Measurements from ENCODE around the gene WDR45B.

The WDR45B gene

DNA sequence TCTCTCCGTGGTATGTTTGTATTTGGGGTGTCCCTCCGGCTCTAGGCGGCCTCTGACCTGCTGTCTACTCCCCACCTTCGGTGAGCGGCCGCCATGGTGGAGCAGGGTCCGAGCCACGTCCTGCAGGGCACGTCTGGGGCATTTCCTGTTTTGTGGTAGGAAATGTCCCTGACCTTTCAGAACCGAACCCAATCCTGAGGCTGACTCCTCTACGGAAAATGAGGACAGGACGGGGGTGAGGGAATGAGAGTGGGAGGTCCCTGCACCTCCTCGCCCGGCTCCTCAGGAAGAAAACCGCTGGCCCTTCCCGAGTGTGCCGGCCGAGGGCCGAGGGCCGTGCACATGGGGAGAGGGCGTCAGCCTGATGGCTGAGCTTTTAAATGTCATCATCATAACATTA is 45.8 kb downstream of the WDR45B start:
- H3K27ac ChIP-seq (ENCODE audit: low read length), result no peak overlapping the region
- H3K4me1 ChIP-seq (ENCODE audit: insufficient read depth, low read length), result no peaks in the 10 kb centered on the region
- H3K27me3 ChIP-seq (ENCODE audit: insufficient read depth, low read length), result no peaks in the 10 kb centered on the region
- H3K36me3 ChIP-seq (ENCODE audit: insufficient read depth, low read depth, low read length), result peaks cover 72% of the 10 kb centered on the region
- no peak overlapping the region for H3K9ac ChIP-seq (ENCODE audit: low read depth, low read length)
- H3K9me3 ChIP-seq (ENCODE audit: insufficient read depth, low read depth, low read length), result no peaks in the 10 kb centered on the region
- H3K4me3 ChIP-seq (ENCODE audit: low read length), result no peak overlapping the region

DNA sequence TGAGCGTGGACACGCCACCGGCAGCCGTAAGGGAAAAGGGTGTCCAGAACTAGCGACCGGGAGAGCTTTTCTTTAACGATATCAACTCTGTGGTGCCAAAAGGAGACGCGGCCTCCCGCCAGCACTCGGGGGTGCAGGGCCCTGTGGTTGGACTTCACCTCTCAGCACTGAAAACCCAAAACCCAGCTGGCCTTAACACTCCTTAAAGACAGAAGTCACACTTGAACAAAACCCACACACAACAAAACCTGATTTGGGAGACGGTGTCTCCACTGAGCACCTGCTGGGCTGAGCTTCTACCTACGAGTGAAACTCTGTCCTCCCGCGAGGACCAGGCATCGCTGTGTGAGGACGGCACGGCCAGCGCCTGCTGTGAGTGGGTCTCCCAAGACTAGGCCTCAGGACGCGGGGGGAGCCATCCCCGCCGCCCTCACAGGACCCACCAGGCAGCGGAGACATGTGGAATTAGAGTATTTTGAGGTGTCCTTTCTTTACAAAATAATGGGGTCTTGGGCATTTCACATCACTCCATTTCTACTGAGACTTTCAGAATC is 46.7 kb downstream of the WDR45B start:
- Histone ChIP-seq H3K9me3 (ENCODE audit: insufficient read depth, low read depth, low read length) (no peaks in the 10 kb centered on the region), H3K36me3 (ENCODE audit: insufficient read depth, low read depth, low read length) (peaks cover 77% of the 10 kb centered on the region)

DNA sequence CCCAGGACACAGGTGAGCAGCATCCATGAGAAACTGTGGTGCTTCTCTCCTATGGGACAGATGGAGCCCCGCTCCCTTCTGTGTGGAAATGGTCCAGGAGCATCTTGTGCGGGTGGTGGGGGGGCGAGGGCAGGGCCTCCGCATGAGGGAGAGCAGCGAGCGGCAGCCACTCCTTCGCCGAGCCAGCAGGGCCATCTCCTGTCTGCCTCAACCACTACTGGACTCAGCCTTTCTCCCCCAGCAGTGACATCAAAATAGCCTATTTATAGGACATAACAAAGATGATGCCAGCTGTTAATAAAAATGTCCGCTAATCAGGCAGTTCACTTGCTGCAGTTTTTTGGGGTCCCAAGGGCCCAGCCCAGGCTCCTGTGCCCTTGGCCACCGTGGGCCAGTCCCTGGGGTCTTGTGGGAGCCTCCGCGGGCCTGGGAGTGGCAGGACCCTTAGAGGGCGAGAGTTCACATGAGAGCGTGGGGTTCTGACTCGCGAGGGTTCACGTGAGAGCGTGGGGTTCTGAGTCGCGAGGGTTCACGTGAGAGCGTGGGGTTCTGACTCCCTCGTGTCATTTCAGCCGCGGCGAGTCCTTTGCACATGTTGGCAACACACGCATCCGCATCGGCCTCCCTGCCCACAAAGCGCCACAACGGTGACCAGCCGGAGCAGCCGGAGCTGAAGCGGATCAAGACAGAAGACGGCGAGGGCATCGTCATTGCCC is 47.4 kb downstream of the WDR45B start:
- H3K27me3 ChIP-seq (ENCODE audit: insufficient read depth, low read length), result no peaks in the 10 kb centered on the region
- H3K36me3 ChIP-seq (ENCODE audit: insufficient read depth, low read depth, low read length), result peaks cover 77% of the 10 kb centered on the region
- H3K9ac ChIP-seq (ENCODE audit: low read depth, low read length), result no peak overlapping the region
- no peaks in the 10 kb centered on the region for H3K9me3 ChIP-seq (ENCODE audit: insufficient read depth, low read depth, low read length)
- no peak overlapping the region for H3K27ac ChIP-seq (ENCODE audit: low read length)
- H3K4me1 ChIP-seq (ENCODE audit: insufficient read depth, low read length), result no peaks in the 10 kb centered on the region
- no peak overlapping the region for H3K4me3 ChIP-seq (ENCODE audit: low read length)

More for the DNA sequence above, 46.7 kb downstream of the WDR45B start:
- Histone ChIP-seq H3K4me1 (ENCODE audit: insufficient read depth, low read length) (no peaks in the 10 kb centered on the region), H3K27me3 (ENCODE audit: insufficient read depth, low read length) (no peaks in the 10 kb centered on the region), H3K4me3 (ENCODE audit: low read length) (no peak overlapping the region), H3K27ac (ENCODE audit: low read length) (no peak overlapping the region), H3K9ac (ENCODE audit: low read depth, low read length) (no peak overlapping the region)

DNA sequence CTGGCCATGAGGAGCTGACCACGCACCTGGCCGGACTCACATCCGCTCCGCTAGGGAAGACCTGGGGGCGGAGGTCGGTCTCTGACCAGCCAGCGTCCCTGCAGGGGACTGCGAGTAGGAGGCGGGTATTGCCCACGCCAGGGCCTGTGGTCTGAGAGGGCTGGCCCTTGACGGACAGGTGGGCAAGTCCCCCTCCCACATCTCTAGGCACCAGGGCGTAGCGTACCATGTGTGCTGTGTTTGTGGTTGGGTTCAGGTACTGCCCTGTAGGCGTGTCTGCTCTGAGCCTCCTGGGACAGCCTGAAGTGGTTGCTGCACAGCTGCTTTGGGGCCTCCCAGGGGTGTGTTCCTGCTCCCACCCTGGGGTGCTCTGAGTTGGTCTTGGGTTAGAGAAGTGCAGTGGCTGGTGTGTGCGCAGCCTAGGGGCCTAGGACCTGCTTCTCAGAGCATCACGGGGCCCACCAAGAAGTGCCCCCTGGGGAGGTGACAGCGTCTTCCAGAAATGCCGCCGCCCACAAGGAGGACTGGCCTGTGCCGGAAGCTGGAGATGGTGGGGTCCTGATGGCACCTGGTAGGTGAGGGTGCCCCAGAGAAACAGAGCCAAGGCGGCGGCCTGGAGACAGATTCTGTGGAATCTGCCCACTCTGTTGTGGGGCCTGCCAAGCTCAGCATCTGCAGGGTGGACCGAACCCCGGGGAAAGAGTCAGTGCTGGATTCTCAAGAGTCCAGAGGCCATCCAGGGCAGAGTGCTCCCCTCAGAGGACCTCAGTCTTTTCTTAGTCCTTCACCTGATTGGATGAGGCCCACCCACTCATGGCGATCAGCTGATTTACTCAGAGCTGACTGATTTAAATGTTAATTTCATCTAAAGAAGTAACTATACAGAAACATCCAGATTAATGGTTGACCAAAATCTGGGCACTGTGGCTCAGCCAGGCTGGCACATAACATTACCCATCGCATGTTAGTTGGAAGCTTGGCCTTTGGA is 48.3 kb downstream of the WDR45B start:
- H3K27ac ChIP-seq (ENCODE audit: low read length), result no peak overlapping the region
- H3K9me3 ChIP-seq (ENCODE audit: insufficient read depth, low read depth, low read length), result no peaks in the 10 kb centered on the region
- no peak overlapping the region for H3K4me3 ChIP-seq (ENCODE audit: low read length)
- H3K36me3 ChIP-seq (ENCODE audit: insufficient read depth, low read depth, low read length), result peaks cover 77% of the 10 kb centered on the region
- no peak overlapping the region for H3K9ac ChIP-seq (ENCODE audit: low read depth, low read length)
- no peaks in the 10 kb centered on the region for H3K4me1 ChIP-seq (ENCODE audit: insufficient read depth, low read length)
- no peaks in the 10 kb centered on the region for H3K27me3 ChIP-seq (ENCODE audit: insufficient read depth, low read length)

DNA sequence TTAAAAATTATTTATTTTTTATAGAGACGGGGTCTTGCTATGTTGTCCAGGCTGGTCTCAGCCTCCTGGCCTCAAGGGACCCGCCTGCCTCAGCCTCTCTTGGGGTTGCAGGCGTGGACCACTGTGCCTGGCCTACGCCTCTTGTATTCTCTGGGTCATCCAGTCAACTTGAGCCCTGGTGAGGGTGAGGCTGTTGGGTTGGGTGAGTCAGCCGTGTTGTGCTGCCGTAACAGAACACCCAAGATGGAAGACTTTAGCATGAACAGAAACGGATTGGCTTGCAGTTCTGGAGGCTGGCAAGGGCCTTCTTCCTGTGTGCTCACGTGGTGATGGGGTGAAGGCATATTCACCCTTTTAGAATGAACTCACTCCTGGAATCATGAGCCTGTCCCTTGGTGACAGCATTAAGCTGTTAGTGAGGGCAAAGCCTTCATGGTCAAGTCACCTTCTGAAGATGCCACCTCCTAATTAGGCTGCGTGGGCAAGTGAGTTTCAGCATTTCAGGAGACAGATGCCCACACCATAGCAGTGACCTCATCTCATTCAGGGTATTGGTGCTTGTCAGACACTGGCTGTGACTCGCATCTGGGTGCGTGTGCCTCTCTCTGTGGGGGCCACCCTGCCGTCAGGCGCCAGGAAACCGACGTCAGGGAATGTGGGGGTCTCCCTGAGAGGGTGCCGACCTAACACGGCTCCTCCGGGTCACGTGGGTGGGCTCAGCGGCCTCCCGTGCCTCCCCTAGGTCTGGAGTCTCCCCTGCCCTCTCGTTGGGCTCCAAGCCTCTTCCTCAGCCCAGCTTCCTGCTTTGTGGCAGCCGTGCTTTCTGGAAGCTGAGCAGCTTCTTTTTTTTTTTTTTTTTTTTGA is 49.8 kb downstream of the WDR45B start:
- Histone ChIP-seq H3K4me3 (ENCODE audit: low read length) (no peak overlapping the region), H3K27ac (ENCODE audit: low read length) (no peak overlapping the region), H3K4me1 (ENCODE audit: insufficient read depth, low read length) (no peaks in the 10 kb centered on the region), H3K9me3 (ENCODE audit: insufficient read depth, low read depth, low read length) (no peaks in the 10 kb centered on the region), H3K27me3 (ENCODE audit: insufficient read depth, low read length) (no peaks in the 10 kb centered on the region), H3K36me3 (ENCODE audit: insufficient read depth, low read depth, low read length) (peaks cover 74% of the 10 kb centered on the region), H3K9ac (ENCODE audit: low read depth, low read length) (no peak overlapping the region)

DNA sequence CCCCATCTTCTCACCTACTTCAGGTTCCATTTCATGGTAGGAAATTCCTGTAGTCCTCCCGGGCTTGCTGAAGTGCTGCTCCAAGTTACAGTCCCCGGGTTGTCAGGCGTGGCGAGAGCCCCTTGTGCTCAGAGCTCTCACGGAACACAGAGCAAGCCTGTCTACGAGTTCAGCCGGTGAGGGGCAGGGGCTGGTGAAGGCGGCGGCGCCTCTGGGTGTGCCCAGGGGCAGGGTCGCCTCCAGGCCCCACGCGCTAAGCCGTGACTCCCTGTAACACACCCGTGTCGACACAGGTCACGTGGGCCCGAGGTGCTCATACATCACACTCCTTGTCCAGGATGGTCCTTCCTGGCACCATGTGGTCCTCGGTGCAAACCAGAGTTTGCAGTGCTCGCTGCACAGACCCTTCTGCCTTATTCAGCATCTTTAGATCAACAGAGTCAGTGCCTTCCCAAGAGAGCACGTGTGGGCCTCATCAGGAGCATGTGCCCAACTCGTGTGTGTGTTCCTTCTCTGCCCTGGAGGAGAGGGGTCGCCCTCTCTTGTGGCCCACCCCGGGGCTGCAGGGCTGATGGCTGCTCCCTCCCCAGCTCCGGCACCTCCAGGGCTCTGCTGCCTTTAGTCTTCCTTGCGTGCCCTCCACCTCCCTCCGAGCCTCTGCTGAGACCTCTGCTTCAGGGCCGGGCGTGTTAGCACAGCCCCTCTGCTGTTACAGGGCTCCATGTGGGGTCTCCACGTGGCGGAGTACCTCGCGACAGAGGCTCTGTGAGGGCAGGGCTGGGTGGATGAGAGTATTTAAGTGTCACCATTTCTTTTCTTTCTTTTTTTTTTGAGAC is 51.2 kb downstream of the WDR45B start:
- H3K36me3 ChIP-seq (ENCODE audit: insufficient read depth, low read depth, low read length), result peaks cover 63% of the 10 kb centered on the region

DNA sequence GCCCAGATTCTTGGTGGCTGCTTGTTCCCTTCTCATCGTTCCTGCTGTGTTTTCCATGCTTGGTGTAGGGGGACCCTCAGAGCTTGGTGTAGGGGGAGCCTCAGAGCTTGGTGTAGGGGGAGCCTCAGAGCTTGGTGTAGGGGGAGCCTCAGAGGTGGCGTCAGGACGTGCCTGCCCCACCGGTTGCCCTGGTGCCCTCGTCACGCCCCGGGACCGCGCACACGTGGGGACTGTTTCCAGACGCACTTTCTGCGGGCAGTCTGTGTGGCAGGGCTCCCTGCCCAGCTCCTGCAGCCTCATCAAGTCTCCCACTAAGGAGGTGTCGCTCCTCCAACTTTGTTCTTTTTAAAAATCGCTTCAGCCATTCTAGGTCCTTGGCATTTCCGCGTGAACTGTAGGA is 51.9 kb downstream of the WDR45B start:
- H3K36me3 ChIP-seq (ENCODE audit: insufficient read depth, low read depth, low read length), result peaks cover 55% of the 10 kb centered on the region

More for the DNA sequence above, 51.2 kb downstream of the WDR45B start:
- Histone ChIP-seq H3K27ac (ENCODE audit: low read length) (no peak overlapping the region), H3K4me1 (ENCODE audit: insufficient read depth, low read length) (no peaks in the 10 kb centered on the region), H3K9me3 (ENCODE audit: insufficient read depth, low read depth, low read length) (no peaks in the 10 kb centered on the region), H3K4me3 (ENCODE audit: low read length) (no peak overlapping the region), H3K27me3 (ENCODE audit: insufficient read depth, low read length) (no peaks in the 10 kb centered on the region), H3K9ac (ENCODE audit: low read depth, low read length) (no peak overlapping the region)

DNA sequence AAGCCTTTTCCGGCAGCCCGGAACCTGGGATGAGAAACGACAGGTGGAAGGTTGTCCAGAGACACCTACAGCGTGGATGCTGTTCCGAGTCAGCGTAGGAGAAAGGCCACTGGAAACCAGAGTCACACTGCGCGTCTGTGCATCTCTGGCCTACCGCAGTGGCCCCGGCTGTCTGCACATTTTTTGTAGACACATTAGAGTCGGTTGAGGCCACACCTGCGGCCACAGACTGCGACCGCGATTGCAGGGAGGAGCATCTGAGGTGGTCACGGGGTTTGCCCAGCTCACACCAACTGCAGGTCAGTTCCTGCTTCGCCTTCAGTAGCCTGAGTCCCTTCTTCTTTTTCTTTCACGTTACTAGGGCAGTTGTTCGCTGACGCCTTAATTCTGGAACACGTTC is 52.4 kb downstream of the WDR45B start:
- Histone ChIP-seq H3K27ac (ENCODE audit: low read length) (no peak overlapping the region), H3K9ac (ENCODE audit: low read depth, low read length) (no peak overlapping the region), H3K4me1 (ENCODE audit: insufficient read depth, low read length) (no peaks in the 10 kb centered on the region), H3K27me3 (ENCODE audit: insufficient read depth, low read length) (no peaks in the 10 kb centered on the region), H3K4me3 (ENCODE audit: low read length) (no peak overlapping the region), H3K9me3 (ENCODE audit: insufficient read depth, low read depth, low read length) (no peaks in the 10 kb centered on the region), H3K36me3 (ENCODE audit: insufficient read depth, low read depth, low read length) (peaks cover 56% of the 10 kb centered on the region)

More for the DNA sequence above, 51.9 kb downstream of the WDR45B start:
- H3K9ac ChIP-seq (ENCODE audit: low read depth, low read length), result no peak overlapping the region
- H3K4me1 ChIP-seq (ENCODE audit: insufficient read depth, low read length), result no peaks in the 10 kb centered on the region
- H3K27me3 ChIP-seq (ENCODE audit: insufficient read depth, low read length), result no peaks in the 10 kb centered on the region
- H3K4me3 ChIP-seq (ENCODE audit: low read length), result no peak overlapping the region
- no peak overlapping the region for H3K27ac ChIP-seq (ENCODE audit: low read length)
- H3K9me3 ChIP-seq (ENCODE audit: insufficient read depth, low read depth, low read length), result no peaks in the 10 kb centered on the region

DNA sequence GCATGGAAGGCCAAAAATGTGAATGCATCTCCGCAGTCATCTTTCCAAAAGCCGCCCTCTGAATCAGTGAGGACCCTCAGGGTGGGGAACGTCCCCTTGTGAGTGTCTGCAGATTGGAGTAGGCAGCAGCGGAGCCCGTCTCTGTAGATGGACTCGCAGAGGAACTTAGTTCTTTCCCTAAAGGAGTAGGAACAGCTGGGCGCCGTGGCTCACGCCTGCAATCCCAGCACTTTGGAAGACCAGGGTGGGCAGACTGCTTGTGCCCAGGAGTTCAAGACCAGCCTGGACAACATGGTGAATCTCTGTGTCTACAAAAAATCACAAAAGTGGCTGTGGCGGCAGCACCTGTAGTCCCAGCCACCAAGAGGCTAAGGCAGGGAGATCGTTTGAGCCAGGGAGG is 53.7 kb downstream of the WDR45B start:
- H3K36me3 ChIP-seq (ENCODE audit: insufficient read depth, low read depth, low read length), result peaks cover 54% of the 10 kb centered on the region
- H3K9me3 ChIP-seq (ENCODE audit: insufficient read depth, low read depth, low read length), result no peaks in the 10 kb centered on the region
- no peak overlapping the region for H3K27ac ChIP-seq (ENCODE audit: low read length)
- no peaks in the 10 kb centered on the region for H3K4me1 ChIP-seq (ENCODE audit: insufficient read depth, low read length)
- H3K9ac ChIP-seq (ENCODE audit: low read depth, low read length), result no peak overlapping the region
- H3K27me3 ChIP-seq (ENCODE audit: insufficient read depth, low read length), result no peaks in the 10 kb centered on the region
- no peak overlapping the region for H3K4me3 ChIP-seq (ENCODE audit: low read length)

DNA sequence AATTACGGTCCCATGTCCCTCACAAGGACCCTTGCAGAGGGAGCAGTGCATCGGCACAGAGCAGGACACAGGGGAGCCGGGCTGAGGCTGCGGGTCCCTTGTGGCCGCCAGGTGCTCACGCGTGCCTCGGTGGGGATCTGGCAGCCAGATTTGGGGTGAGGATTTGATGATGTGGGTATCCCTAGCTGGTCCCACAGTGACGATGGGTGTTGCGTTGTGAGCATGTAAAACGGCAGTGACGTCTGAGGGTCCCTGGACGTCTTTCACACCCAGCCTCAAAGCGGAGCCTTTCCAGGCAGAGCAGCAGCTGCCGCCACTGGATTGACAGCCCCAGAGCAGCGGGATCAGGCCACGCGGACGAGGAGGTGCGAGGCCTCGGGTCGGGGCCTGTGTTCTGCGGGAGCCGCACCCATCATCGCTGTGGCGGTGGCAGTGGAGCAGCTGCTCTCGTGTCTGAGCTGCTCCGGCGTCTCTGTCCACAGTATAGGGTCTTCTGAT is 54.6 kb downstream of the WDR45B start:
- Histone ChIP-seq H3K9ac (ENCODE audit: low read depth, low read length) (peak overlapping the region; percentile 33), H3K36me3 (ENCODE audit: insufficient read depth, low read depth, low read length) (peaks cover 50% of the 10 kb centered on the region), H3K4me1 (ENCODE audit: insufficient read depth, low read length) (no peaks in the 10 kb centered on the region), H3K9me3 (ENCODE audit: insufficient read depth, low read depth, low read length) (no peaks in the 10 kb centered on the region), H3K4me3 (ENCODE audit: low read length) (peak overlapping the region; percentile 53), H3K27me3 (ENCODE audit: insufficient read depth, low read length) (no peaks in the 10 kb centered on the region), H3K27ac (ENCODE audit: low read length) (no peak overlapping the region)
